HG02678 (cell line): ENCODE measurements around the gene HGFAC.
"Not testable (repeated sequence)": the region's sequence is repeated elsewhere in the genome, so short reads cannot be mapped to it uniquely, and the experiment has no call there.

Experiments used
- ATAC-seq: cut with Tn5 transposase; IDR thresholded peaks from one replicate; pipeline ENCODE4 v1.9.1; 2021; ENCODE audit warnings: mild to moderate bottlenecking, moderate library complexity; ENCODE audit not compliant: unreplicated experiment

HGFAC gene

GRCh38 chr4:3410401-3411135 is 31.2 kb upstream of the HGFAC start:
- ATAC-seq, result no peak

GRCh38 chr4:3411190-3411589 is 30.6 kb upstream of the HGFAC start:
- ATAC-seq, result not testable (repeated sequence)

- no peak for ATAC-seq
These were observed 30.1 kb upstream of the HGFAC start for GRCh38 chr4:3411676-3412075.

GRCh38 chr4:3412257-3413020 is 29.3 kb upstream of the HGFAC start:
- ATAC-seq, result no peak

- ATAC-seq, result no peak
These were observed 28.5 kb upstream of the HGFAC start for GRCh38 chr4:3413217-3413671.

- ATAC-seq, result no peak
These were observed 27.9 kb upstream of the HGFAC start for GRCh38 chr4:3413675-3414420.

- no peak for ATAC-seq
These were observed 27.1 kb upstream of the HGFAC start for GRCh38 chr4:3414421-3415279.

GRCh38 chr4:3415471-3416141 is 26.2 kb upstream of the HGFAC start:
- ATAC-seq, result no peak

GRCh38 chr4:3416270-3416669 is 25.5 kb upstream of the HGFAC start:
- no peak for ATAC-seq

GRCh38 chr4:3416821-3417221 is 24.9 kb upstream of the HGFAC start:
- no peak for ATAC-seq

GRCh38 chr4:3417448-3417847 is 24.3 kb upstream of the HGFAC start:
- no peak for ATAC-seq

GRCh38 chr4:3418029-3418762 is 23.6 kb upstream of the HGFAC start:
- no peak for ATAC-seq

- ATAC-seq, result no peak
These were observed 21.7 kb upstream of the HGFAC start for GRCh38 chr4:3419836-3420605.

- no peak for ATAC-seq
These were observed 21.2 kb upstream of the HGFAC start for GRCh38 chr4:3420606-3420955.

GRCh38 chr4:3420956-3421355 is 20.8 kb upstream of the HGFAC start:
- no peak for ATAC-seq

- no peak for ATAC-seq
These were observed 20.3 kb upstream of the HGFAC start for GRCh38 chr4:3421470-3421869.

GRCh38 chr4:3422241-3422801 is 19.4 kb upstream of the HGFAC start:
- ATAC-seq, result no peak

GRCh38 chr4:3422808-3423297 is 18.9 kb upstream of the HGFAC start:
- ATAC-seq, result no peak
